Astrocyte (in vitro differentiated cells and primary cell): Measurements from ENCODE around the gene GTPBP6.

ENCODE experiments used
- CTCF ChIP-seq: IDR thresholded peaks from 2 replicates; pipeline ENCODE4 v1.5.1; 2011; ENCODE audit warnings: low read depth, mild to moderate bottlenecking, inconsistent platforms, low read length, moderate library complexity; ENCODE audit not compliant: insufficient read depth
- EZH2 ChIP-seq: IDR thresholded peaks from 2 replicates; pipeline ENCODE4 v1.6.1; 2012; ENCODE audit warnings: mild to moderate bottlenecking, low read length, inconsistent platforms; ENCODE audit not compliant: insufficient read depth

GRCh38 chrX:344371-344901 lies 25.8 kb upstream of the GTPBP6 start:
- TF ChIP-seq CTCF (no peak), EZH2 (no peak)
